HL-60 (cell line): Measurements from ENCODE around the gene VPREB3.

ENCODE experiments used
- DNase-seq, 2 experiments: peaks; one replicate each; pipeline ENCODE4 v3.0.0-alpha.2; 2010 to 2020; ENCODE audit warnings: low read depth in 1 of 2, low spot score in 1 of 2
- H3K27ac ChIP-seq: fragments of 250-450 bp; sonication (Bioruptor Pico); replicated peaks from 2 replicates; pipeline ENCODE4 v1.5.1; 2020; ENCODE audit warnings: mild to moderate bottlenecking, moderate library complexity
- H3K27me3 ChIP-seq: fragments of 250-450 bp; sonication (Bioruptor Pico); 2 replicates; pipeline ENCODE4 v1.5.1; 2021; ENCODE audit warnings: mild to moderate bottlenecking, moderate library complexity; ENCODE audit not compliant: insufficient read depth, poor library complexity, severe bottlenecking
- H3K4me3 ChIP-seq: replicated peaks from 2 replicates; pipeline ENCODE4 v1.5.1; 2011; ENCODE audit warnings: mild to moderate bottlenecking, control low read depth, low read length; ENCODE audit not compliant: insufficient read depth
- GABPA ChIP-seq: IDR thresholded peaks from 2 replicates; pipeline ENCODE4 v1.6.1; 2012; ENCODE audit warnings: low read depth
- POLR2AphosphoS5 ChIP-seq: IDR thresholded peaks from 2 replicates; pipeline ENCODE4 v1.6.1; 2012; ENCODE audit warnings: low read depth
- SPI1 ChIP-seq: IDR thresholded peaks from 2 replicates; pipeline ENCODE4 v1.6.1; 2012; ENCODE audit warnings: low read depth, mild to moderate bottlenecking, borderline replicate concordance
- TF ChIP-seq, protein P1 (sequence below): IDR thresholded peaks from 2 replicates; pipeline ENCODE4 v1.6.1; 2012; ENCODE audit warnings: low read depth; ENCODE audit not compliant: insufficient replicate concordance
- TF ChIP-seq, protein P2 (sequence below): IDR thresholded peaks from one replicate; pipeline ENCODE4 v1.5.1; 2011; ENCODE audit warnings: low read length, control low read depth, inconsistent platforms; ENCODE audit not compliant: insufficient read depth

Gene VPREB3

DNA sequence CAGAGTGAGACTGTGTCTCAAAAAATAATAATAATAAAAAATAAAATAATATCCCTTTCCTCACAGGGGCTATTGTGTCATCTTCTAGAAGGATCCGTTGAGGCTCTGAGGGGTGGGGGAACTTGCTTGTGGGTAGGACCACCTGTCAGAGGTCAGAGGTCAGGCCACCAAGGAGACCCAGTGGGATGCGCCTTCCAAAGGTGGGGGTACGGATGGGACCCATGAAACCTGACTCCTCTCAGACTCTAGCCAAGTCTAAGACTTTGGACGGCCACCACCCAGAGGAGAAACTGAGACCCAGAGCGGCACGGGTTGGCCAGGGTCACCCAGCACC lies 18.1 kb upstream of the VPREB3 start:
- H3K4me3 ChIP-seq: peak overlapping the region; percentile 23
- H3K27ac ChIP-seq: no peak overlapping the region

DNA sequence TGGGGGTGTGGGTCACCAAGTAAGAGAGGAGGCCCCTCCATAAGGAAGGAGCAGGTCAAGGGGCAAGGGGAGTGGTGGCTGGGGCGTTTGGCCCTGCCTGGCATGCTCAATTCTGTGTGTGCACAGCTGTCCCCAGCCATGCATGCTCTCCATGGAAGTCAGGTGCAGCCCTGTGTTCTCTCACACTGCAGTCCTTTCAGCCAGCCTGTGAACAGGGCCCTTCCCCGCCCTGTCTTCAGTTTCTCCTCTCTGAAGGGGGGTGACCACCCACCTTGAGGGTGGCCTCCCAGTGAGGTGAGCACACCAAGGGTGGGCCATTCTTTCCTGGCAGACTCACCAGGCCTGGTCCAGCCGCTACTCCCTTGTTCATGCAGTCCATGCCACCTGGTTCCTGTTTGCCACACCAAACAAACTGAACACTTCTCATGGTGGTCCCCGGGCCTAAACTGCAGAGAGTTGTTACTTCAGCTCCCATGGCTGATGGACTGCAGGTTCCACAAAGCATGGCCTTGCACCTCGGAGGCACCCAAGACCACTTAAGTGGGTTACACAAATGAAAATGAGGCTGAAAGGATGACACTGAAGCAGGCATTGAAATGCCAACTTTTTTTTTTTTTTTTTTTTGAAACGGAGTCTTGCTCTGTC lies 15.2 kb upstream of the VPREB3 start:
- DNase-seq: no peak
- TF ChIP-seq GABPA (no peak), POLR2AphosphoS5 (no peak), SPI1 (no peak)
- TF ChIP-seq, protein P1, sequence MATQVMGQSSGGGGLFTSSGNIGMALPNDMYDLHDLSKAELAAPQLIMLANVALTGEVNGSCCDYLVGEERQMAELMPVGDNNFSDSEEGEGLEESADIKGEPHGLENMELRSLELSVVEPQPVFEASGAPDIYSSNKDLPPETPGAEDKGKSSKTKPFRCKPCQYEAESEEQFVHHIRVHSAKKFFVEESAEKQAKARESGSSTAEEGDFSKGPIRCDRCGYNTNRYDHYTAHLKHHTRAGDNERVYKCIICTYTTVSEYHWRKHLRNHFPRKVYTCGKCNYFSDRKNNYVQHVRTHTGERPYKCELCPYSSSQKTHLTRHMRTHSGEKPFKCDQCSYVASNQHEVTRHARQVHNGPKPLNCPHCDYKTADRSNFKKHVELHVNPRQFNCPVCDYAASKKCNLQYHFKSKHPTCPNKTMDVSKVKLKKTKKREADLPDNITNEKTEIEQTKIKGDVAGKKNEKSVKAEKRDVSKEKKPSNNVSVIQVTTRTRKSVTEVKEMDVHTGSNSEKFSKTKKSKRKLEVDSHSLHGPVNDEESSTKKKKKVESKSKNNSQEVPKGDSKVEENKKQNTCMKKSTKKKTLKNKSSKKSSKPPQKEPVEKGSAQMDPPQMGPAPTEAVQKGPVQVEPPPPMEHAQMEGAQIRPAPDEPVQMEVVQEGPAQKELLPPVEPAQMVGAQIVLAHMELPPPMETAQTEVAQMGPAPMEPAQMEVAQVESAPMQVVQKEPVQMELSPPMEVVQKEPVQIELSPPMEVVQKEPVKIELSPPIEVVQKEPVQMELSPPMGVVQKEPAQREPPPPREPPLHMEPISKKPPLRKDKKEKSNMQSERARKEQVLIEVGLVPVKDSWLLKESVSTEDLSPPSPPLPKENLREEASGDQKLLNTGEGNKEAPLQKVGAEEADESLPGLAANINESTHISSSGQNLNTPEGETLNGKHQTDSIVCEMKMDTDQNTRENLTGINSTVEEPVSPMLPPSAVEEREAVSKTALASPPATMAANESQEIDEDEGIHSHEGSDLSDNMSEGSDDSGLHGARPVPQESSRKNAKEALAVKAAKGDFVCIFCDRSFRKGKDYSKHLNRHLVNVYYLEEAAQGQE: no peak
- TF ChIP-seq, protein P2, sequence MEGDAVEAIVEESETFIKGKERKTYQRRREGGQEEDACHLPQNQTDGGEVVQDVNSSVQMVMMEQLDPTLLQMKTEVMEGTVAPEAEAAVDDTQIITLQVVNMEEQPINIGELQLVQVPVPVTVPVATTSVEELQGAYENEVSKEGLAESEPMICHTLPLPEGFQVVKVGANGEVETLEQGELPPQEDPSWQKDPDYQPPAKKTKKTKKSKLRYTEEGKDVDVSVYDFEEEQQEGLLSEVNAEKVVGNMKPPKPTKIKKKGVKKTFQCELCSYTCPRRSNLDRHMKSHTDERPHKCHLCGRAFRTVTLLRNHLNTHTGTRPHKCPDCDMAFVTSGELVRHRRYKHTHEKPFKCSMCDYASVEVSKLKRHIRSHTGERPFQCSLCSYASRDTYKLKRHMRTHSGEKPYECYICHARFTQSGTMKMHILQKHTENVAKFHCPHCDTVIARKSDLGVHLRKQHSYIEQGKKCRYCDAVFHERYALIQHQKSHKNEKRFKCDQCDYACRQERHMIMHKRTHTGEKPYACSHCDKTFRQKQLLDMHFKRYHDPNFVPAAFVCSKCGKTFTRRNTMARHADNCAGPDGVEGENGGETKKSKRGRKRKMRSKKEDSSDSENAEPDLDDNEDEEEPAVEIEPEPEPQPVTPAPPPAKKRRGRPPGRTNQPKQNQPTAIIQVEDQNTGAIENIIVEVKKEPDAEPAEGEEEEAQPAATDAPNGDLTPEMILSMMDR: no peak
- Histone ChIP-seq H3K27ac (no peak overlapping the region), H3K27me3 (peaks cover 17% of the 10 kb centered on the region), H3K4me3 (no peak overlapping the region)

More for the DNA sequence above, 18.1 kb upstream of the VPREB3 start:
- TF ChIP-seq SPI1 (no peak), POLR2AphosphoS5 (no peak), GABPA (no peak)
- TF ChIP-seq, protein P1: no peak
- TF ChIP-seq, protein P2: no peak
- peaks cover 17% of the 10 kb centered on the region for H3K27me3 ChIP-seq
- DNase-seq: no peak

DNA sequence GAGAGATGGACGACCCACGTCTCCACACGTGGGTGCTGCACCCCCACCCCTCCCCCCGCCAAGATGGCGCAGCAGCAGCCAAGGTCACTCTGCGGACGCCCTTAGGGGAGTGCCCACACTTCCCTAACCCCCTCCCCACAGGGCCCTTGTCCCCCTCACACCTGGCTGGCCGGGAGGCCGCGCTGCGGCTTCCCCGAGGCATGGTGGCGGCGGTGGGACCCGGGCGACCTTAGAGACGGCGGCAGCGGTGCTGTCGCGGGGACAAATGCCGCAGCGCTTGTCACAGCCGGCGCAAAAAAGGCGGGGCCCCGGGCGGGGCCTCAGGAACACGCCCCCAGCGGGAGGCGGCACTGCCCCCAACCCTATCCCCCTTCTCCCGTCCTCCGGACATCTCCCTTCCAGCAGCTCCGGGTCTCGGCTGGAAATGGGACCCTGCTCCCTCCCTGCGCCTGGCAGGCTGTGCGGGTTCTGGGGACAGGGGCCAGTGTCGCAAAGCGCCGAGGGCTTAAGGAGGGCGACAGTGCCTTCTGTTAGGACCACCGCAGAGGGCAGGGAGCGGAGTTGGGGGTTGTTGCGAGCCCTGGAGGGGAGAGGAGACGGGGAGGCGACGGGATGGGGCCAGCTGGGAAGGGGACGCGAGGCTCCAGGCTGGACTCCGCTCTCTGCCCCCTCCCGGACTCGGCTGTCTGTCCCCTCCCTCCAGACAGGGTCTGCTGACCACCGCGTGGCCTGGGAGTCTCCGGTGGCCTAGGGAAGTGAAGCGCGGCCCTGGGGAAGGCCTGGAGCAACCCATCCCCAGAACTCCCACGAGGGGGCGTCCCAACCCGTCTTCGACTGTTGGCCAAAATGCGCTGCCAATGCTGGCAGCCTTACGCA lies 13.7 kb upstream of the VPREB3 start, which contains the start of gene CHCHD10:
Gene CHCHD10, minus strand, starts transcription at position 300 of the 876 bp plus-strand sequence. Its CDS starts 98 bp downstream, at position 202.
- peak within 1 kb of the TSS; percentile 80 for H3K4me3 ChIP-seq
- no peak for TF ChIP-seq GABPA
- peak; percentile 45; the same call in 1 of the 2 replicates for TF ChIP-seq SPI1
- TF ChIP-seq POLR2AphosphoS5: peak; percentile 78
- TF ChIP-seq, protein P2: peak; percentile 60
- TF ChIP-seq, protein P1: peak; percentile 51
- DNase-seq: peak; percentile 79 to 81
- peak within 1 kb of the TSS; percentile 90 for H3K27ac ChIP-seq
- peaks cover 6% of the 10 kb centered on the region for H3K27me3 ChIP-seq
